Subcutaneous adipose tissue (tissue), 4 donors: ENCODE data around the gene VENTX. TPM values are rescaled to one million over a fixed set of nuclear protein-coding genes. Genes with fewer than 3 reads are reported as not detected.

Source experiments
- total RNA-seq, 4 donors: library from RNA; depleted of rRNA; stranded (reverse); fragments of >200 nt; gene quantifications; one replicate each; pipeline ENCODE4 v1.1.0, GENCODE V29; 2016
- TF ChIP-seq, protein P1 (sequence below): fragments of 450-650 bp; IDR thresholded peaks from one replicate; pipeline ENCODE4 v1.5.1; 2016; ENCODE audit warnings: low read depth, mild to moderate bottlenecking, control low read depth, antibody characterized with exemption, moderate library complexity

VENTX gene
- total RNA-seq, 4 donors from 2014 or later = 1.3 to 3.6 (median 2.9) TPM

DNA sequence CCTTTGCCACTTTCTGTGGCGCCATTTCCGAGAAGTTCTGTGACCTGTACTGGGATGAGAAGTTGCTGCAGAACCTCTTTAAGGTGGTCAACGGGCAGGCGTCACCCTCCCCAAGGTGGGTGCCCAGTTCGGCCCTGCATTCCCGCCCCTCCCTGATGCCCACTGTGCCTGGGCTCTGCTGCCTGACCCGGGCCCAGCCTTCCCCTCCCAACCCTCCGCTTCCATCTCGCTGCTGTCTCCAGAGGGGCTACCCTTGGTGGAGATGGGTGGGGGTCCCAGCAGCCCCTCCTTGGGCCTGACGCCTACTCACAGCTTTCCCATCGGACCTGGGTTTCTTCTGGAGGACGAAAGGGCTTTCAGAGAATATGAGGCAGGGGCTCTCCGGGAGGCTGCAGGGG lies 38.2 kb upstream of the VENTX start:
- TF ChIP-seq, protein P1, sequence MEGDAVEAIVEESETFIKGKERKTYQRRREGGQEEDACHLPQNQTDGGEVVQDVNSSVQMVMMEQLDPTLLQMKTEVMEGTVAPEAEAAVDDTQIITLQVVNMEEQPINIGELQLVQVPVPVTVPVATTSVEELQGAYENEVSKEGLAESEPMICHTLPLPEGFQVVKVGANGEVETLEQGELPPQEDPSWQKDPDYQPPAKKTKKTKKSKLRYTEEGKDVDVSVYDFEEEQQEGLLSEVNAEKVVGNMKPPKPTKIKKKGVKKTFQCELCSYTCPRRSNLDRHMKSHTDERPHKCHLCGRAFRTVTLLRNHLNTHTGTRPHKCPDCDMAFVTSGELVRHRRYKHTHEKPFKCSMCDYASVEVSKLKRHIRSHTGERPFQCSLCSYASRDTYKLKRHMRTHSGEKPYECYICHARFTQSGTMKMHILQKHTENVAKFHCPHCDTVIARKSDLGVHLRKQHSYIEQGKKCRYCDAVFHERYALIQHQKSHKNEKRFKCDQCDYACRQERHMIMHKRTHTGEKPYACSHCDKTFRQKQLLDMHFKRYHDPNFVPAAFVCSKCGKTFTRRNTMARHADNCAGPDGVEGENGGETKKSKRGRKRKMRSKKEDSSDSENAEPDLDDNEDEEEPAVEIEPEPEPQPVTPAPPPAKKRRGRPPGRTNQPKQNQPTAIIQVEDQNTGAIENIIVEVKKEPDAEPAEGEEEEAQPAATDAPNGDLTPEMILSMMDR = no peak

DNA sequence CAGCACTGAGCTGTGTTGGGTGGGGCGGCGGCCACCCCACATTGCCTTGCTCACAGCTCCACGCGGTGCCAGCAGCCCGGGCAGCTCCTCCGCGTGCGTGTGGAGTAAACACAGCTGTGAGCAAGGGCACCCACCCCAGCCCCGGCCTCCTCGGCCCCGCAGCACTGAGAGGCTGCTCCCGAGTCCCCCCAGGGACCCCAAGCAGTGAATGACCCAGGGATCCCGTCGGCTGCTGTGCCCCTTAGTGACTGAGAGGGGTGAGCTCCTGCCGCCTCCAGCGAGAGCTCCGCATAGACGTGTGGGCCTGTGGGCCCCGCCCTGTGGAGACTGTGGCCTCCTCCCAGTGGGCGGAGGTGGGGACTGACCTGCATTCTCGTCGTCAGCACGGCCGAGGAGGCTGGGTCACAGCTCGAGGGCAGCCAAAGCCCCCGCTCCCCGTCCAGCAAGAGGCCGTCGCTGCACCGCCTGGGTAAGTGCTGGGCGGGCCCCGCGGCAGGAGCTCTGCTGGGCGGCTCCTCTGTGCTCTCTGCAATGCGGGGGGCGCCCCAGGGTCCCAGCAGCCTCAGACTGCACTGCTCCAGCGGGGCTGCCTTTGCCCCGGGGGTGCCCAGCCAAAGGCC lies 37.6 kb upstream of the VENTX start:
- TF ChIP-seq, protein P1 = no peak

- TF ChIP-seq, protein P1 = no peak
These were observed 37.0 kb upstream of the VENTX start for GRCh38 chr10:133200621-133201031.

DNA sequence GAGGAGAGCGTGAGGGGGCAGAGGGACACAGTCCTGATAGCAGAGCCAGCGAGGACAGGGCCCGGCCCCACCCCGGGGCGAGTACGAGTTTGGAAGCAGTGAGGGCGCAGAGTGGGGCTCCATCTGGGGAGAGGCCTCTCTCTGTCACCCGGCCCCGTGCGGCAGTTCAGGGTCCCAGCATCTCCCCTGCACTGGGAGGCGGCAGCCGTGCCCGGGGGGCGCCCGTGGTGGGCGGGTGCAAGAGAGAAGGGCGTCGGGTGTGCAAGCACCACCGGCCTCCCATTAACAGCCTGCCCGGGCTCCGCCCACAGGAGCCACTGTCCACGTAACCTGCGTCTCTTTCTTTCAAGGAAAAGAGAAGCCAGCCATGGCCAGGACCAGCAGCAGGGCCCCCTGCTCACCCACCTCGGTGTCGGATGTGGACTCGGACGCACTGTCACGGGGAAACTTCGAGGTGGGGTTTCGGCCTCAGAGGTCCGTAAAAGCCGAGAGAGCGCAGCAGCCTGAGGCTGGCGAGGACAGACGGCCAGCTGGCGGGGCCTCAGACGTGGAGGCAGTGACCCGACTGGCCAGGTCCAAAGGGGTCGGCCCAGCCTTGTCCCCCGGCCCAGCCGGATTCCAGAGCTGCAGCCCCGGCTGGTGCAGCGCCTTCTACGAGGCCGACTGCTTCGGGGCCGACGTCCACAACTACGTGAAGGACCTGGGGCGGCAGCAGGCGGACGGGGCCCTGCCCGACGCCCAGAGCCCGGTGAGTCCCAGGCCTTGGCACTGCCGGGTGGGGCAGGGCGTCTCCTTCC lies 36.3 kb upstream of the VENTX start:
- TF ChIP-seq, protein P1 = no peak

DNA sequence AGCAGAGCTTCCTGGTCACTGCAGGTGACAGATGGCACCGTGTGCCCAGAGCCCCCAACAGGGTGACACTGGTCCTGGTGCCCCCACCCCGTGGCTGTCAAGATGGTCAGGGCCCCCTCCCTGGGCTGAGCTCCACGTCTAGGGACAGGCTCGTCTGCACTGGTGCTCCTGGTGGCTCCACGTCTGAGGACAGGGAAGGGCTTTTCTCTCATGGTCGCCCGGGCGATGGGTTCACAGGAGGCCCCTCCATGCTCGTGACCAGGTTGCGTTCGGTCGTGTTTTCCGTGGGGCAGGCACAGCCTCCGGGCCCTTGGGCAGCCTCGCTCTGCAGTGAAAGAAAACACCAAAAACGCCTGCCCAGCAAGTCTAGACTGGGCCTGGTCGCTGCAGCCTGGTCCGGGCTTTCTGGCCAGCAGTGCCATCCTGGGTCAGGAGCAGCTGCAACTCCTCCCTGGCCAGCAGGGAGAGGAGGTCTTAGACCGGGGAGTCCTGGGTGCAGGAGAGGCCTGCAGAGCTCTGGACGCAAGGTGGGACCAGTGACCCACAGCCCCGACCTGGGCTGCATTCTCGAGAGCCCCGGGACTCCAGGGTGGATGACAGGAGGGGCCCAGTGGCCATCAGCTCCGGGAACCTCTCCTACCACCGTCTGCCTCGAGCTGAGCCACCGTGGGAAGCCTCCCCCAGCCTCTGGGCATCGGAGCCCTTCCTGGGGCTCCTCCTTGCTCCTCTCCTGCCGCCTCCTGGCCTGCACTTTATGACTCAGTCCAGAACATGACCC lies 35.5 kb upstream of the VENTX start:
- TF ChIP-seq, protein P1 = no peak

DNA sequence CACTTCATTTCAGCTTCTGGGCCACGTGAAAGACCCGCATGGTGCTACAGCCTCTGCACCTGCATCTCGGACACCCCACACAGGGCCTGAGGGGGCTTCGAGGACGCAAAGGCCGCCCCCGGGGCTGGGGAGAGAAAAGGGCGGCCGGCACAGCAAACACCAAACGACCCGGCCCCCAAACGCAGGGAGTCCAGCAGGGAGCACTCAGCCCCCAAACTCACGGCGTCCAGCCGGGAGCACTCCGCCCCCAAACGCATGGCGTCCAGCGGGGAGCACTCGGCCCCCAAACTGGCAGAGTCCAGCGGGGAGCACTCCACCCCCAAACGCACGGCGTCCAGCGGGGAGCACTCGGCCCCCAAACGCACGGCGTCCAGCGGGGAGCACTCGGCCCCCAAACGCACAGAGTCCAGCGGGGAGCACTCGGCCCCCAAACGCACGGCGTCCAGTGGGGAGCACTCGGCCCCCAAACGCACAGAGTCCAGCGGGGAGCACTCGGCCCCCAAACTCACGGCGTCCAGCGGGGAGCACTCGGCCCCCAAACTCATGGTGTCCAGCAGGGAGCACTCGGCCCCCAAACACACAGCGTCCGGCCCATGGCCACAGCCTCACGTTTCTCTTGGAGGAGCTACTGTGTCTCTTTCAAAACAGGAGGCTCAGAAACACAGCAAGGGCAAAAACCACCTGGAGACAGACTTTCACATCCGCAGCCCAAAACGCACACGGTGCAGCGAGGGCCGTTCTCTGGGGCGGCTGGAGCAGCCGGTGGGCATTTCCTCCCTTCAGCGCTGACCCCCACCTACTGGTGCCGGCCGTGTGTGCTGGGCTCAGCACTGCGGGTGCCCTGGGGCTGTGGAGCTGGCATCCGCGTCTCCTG lies 34.6 kb upstream of the VENTX start:
- TF ChIP-seq, protein P1 = no peak
